Natural killer cell (primary cell): ENCODE data around the gene GALNT10. TPM values are rescaled to one million over a fixed set of nuclear protein-coding genes. Genes with fewer than 3 reads are reported as not detected.
A peak's percentile ranks its signal among the peaks of the same experiment; 100 is the strongest.

Experiments
- ATAC-seq, 3 donors: fragments of 150-1000 bp in 2 of 3; fragments of 200-7000 bp in 1 of 3; cut with Tn5 transposase; 1 replicate in 1 of 3; 2 replicates in 2 of 3; pipeline ENCODE4 v1.10.0; 2021; ENCODE audit warnings: mild to moderate bottlenecking in 2 of 3, moderate library complexity in 2 of 3
- DNase-seq, 2 donors: peaks; one replicate each; pipeline versions ENCODE4 v3.0.0 to v3.0.0-alpha.2; 2013 to 2021; ENCODE audit warnings: mixed read lengths in 1 of 2
- H3K27ac ChIP-seq: one replicate; pipeline ENCODE4 v1.5.1; 2013; ENCODE audit warnings: mild to moderate bottlenecking, low read length
- H3K27me3 ChIP-seq: one replicate; pipeline ENCODE4 v1.6.1; 2013; ENCODE audit warnings: low read length; ENCODE audit not compliant: control insufficient read depth, insufficient read depth
- H3K36me3 ChIP-seq: one replicate; pipeline ENCODE4 v1.6.1; 2013; ENCODE audit warnings: low read length; ENCODE audit not compliant: control insufficient read depth, insufficient read depth
- H3K4me1 ChIP-seq: one replicate; pipeline ENCODE4 v1.6.1; 2013; ENCODE audit warnings: low read length; ENCODE audit not compliant: control insufficient read depth, insufficient read depth
- H3K4me3 ChIP-seq: one replicate; pipeline ENCODE4 v1.5.1; 2013; ENCODE audit warnings: low read length
- H3K9me3 ChIP-seq: one replicate; pipeline ENCODE4 v1.6.1; 2013; ENCODE audit warnings: low read length; ENCODE audit not compliant: control insufficient read depth, insufficient read depth
- H3K27ac Mint-ChIP-seq, 2 donors: one replicate each; pipeline ENCODE4 v1.8.0; 2022; ENCODE audit warnings: mild to moderate bottlenecking in 2 of 2, mixed read lengths in 2 of 2, moderate library complexity in 1 of 2
- H3K27me3 Mint-ChIP-seq, 2 donors: one replicate each; pipeline ENCODE4 v1.8.0; 2022; ENCODE audit warnings: low read depth in 2 of 2, mixed read lengths in 2 of 2
- H3K36me3 Mint-ChIP-seq: one replicate; pipeline ENCODE4 v1.8.0; 2022; ENCODE audit warnings: mixed read lengths
- H3K4me1 Mint-ChIP-seq, 2 donors: one replicate each; pipeline ENCODE4 v1.8.0; 2022; ENCODE audit warnings: mixed read lengths in 2 of 2
- H3K4me3 Mint-ChIP-seq: one replicate; pipeline ENCODE4 v1.8.0; 2022; ENCODE audit warnings: mild to moderate bottlenecking, moderate library complexity, mixed read lengths
- H3K9me3 Mint-ChIP-seq, 2 donors: one replicate each; pipeline ENCODE4 v1.8.0; 2022; ENCODE audit warnings: mixed read lengths in 2 of 2
- CTCF ChIP-seq: fragments of 200-600 bp; IDR thresholded peaks from one replicate; pipeline ENCODE4 v1.8.0; 2022; ENCODE audit warnings: antibody characterized with exemption
- WGBS: methylation state at CpG from one replicate; pipeline ENCODE4 v1.1.7; 2013; ENCODE audit warnings: missing lambda C conversion rate; ENCODE audit not compliant: insufficient coverage; 5-methylcytosine and 5-hydroxymethylcytosine counted together
- intact Hi-C: fragments of 100-400 bp; cut with micrococcal nuclease; formaldehyde crosslinking; loops from one replicate; pipeline ENCODE4 v1.14.2; 2022
- total RNA-seq, 4 donors: library from RNA; stranded (reverse); fragments of 120-200 nt in 1 of 4; gene quantifications; one replicate each; pipeline versions ENCODE4 v1.2.3 to v1.2.4, GENCODE V29; 2013 to 2022

Gene GALNT10
- total RNA-seq, 3 donors from 2014 or later (not counting 1 experiment from before 2014, with no cell fraction given): 77.0 to 92.6 (median 77.6) TPM

- H3K4me3 Mint-ChIP-seq: peak overlapping the region; percentile 67
- H3K27ac Mint-ChIP-seq: peak overlapping the region; percentile 89 to 92
- peaks cover 29% of the 10 kb centered on the region for H3K4me1 ChIP-seq
- H3K27me3 ChIP-seq: no peaks in the 10 kb centered on the region
- 6% methylated on average over 6 of the region's 9 CpGs for WGBS
- no peaks in the 10 kb centered on the region for H3K9me3 ChIP-seq
- no peak for TF ChIP-seq CTCF
- peaks cover 8% of the 10 kb centered on the region for H3K36me3 Mint-ChIP-seq
- DNase-seq (peak; percentile 35 to 71), ATAC-seq (peak; percentile 75 to 85 (median 81))
- H3K4me1 Mint-ChIP-seq: peaks cover 29 to 40% of the 10 kb centered on the region in 2 donors
- no peaks in the 10 kb centered on the region for H3K27me3 Mint-ChIP-seq
- intact Hi-C loops: loop anchor here (10.0 kb wide), 1 partner anchor 190 kb away; the partner anchor contains the start of gene GALNT10
- no peak overlapping the region for H3K4me3 ChIP-seq
- peaks cover 34% of the 10 kb centered on the region for H3K36me3 ChIP-seq
- H3K9me3 Mint-ChIP-seq: no peaks in the 10 kb centered on the region
- H3K27ac ChIP-seq: peak overlapping the region; percentile 73
Measured at GRCh38 chr5:154384480-154385235, 194.1 kb downstream of the GALNT10 start.

GRCh38 chr5:154385236-154385512 is 194.6 kb downstream of the GALNT10 start:
- H3K9me3 ChIP-seq: no peaks in the 10 kb centered on the region
- H3K27me3 ChIP-seq: no peaks in the 10 kb centered on the region
- H3K9me3 Mint-ChIP-seq: no peaks in the 10 kb centered on the region
- H3K27ac ChIP-seq: peak overlapping the region; percentile 73
- WGBS: 7% methylated on average over 8 of the region's 8 CpGs
- H3K4me3 ChIP-seq: no peak overlapping the region
- no peak for TF ChIP-seq CTCF
- H3K4me1 ChIP-seq: peaks cover 29% of the 10 kb centered on the region
- H3K4me1 Mint-ChIP-seq: peaks cover 29 to 40% of the 10 kb centered on the region in 2 donors
- H3K27ac Mint-ChIP-seq: peak overlapping the region; percentile 89 to 92
- H3K36me3 ChIP-seq: peaks cover 31% of the 10 kb centered on the region
- H3K36me3 Mint-ChIP-seq: peaks cover 8% of the 10 kb centered on the region
- DNase-seq: peak; percentile 36 to 77
- no peaks in the 10 kb centered on the region for H3K27me3 Mint-ChIP-seq
- H3K4me3 Mint-ChIP-seq: peak overlapping the region; percentile 67
- intact Hi-C loops: loop anchor here (10.0 kb wide), 1 partner anchor 190 kb away; the partner anchor contains the start of gene GALNT10
- peak; percentile 86 to 89 (median 88) for ATAC-seq

- Mint-ChIP-seq H3K4me3 (no peak overlapping the region), H3K36me3 (no peaks in the 10 kb centered on the region), H3K27me3 (no peaks in the 10 kb centered on the region), H3K4me1 (peaks cover 27 to 35% of the 10 kb centered on the region in 2 donors), H3K27ac (peak overlapping the region; percentile 89 to 92), H3K9me3 (no peaks in the 10 kb centered on the region)
- DNase-seq (no peak), ATAC-seq (no peak)
- peaks cover 30% of the 10 kb centered on the region for H3K36me3 ChIP-seq
- no peaks in the 10 kb centered on the region for H3K9me3 ChIP-seq
- no peak overlapping the region for H3K27ac ChIP-seq
- no peaks in the 10 kb centered on the region for H3K27me3 ChIP-seq
- no peak overlapping the region for H3K4me3 ChIP-seq
- peaks cover 29% of the 10 kb centered on the region for H3K4me1 ChIP-seq
- WGBS: 98% methylated on average over 6 of the region's 6 CpGs
- intact Hi-C loops: loop anchor here (10.0 kb wide), 1 partner anchor 192 kb away; the partner anchor contains the start of gene GALNT10
- no peak for TF ChIP-seq CTCF
Measured at GRCh38 chr5:154386952-154387629, 196.6 kb downstream of the GALNT10 start.
